GM21737 (cell line): ENCODE results near the gene IL26.
A peak's percentile ranks its signal among the peaks of the same experiment; 100 is the strongest.
"Not testable (repeated sequence)": the region's sequence is repeated elsewhere in the genome, so short reads cannot be mapped to it uniquely, and the experiment has no call there.

Source experiments
- ATAC-seq: cut with Tn5 transposase; IDR thresholded peaks from one replicate; pipeline ENCODE4 v1.9.1; 2021; ENCODE audit warnings: mild to moderate bottlenecking, moderate library complexity; ENCODE audit not compliant: unreplicated experiment

Gene IL26

GRCh38 chr12:68240079-68240478, 14.5 kb upstream of the IL26 start:
- ATAC-seq, result no peak

GRCh38 chr12:68239309-68239982, 13.8 kb upstream of the IL26 start:
- ATAC-seq, result no peak

- no peak for ATAC-seq
Measured at GRCh38 chr12:68237619-68238018, 12.0 kb upstream of the IL26 start.

- no peak for ATAC-seq
Measured at GRCh38 chr12:68237078-68237477, 11.5 kb upstream of the IL26 start.

GRCh38 chr12:68236421-68237059, 10.9 kb upstream of the IL26 start:
- peak; percentile 65 for ATAC-seq

GRCh38 chr12:68235576-68235975, 10.0 kb upstream of the IL26 start:
- no peak for ATAC-seq

- ATAC-seq, result no peak
Measured at GRCh38 chr12:68234140-68234539, 8.5 kb upstream of the IL26 start.

GRCh38 chr12:68233498-68233897, 7.9 kb upstream of the IL26 start:
- ATAC-seq, result no peak

- ATAC-seq, result no peak
Measured at GRCh38 chr12:68231691-68232090, 6.1 kb upstream of the IL26 start.

GRCh38 chr12:68231229-68231628, 5.6 kb upstream of the IL26 start:
- ATAC-seq, result no peak

- ATAC-seq, result no peak
Measured at GRCh38 chr12:68229956-68230355, 4.3 kb upstream of the IL26 start.

- ATAC-seq, result no peak
Measured at GRCh38 chr12:68227356-68227755, 1.7 kb upstream of the IL26 start.

GRCh38 chr12:68224613-68225285, 861 bp downstream of the IL26 start:
- ATAC-seq, result no peak

- peak; percentile 97 for ATAC-seq
Measured at GRCh38 chr12:68223067-68223747, 2.4 kb downstream of the IL26 start.

- ATAC-seq, result no peak
Measured at GRCh38 chr12:68222326-68222725, 3.3 kb downstream of the IL26 start.

- no peak for ATAC-seq
Measured at GRCh38 chr12:68221497-68221896, 4.1 kb downstream of the IL26 start.

- ATAC-seq, result no peak
Measured at GRCh38 chr12:68210875-68211274, 14.7 kb downstream of the IL26 start.

- ATAC-seq, result not testable (repeated sequence)
Measured at GRCh38 chr12:68209048-68209728, 16.4 kb downstream of the IL26 start.

GRCh38 chr12:68207276-68207675, 18.3 kb downstream of the IL26 start:
- no peak for ATAC-seq

- ATAC-seq, result no peak
Measured at GRCh38 chr12:68206446-68206845, 19.2 kb downstream of the IL26 start.

GRCh38 chr12:68203460-68203875, 22.1 kb downstream of the IL26 start:
- no peak for ATAC-seq
